NCI-H1436 treated with DMSO at 0.1 percent for 48 hours (cell line): ENCODE results near the gene SHISA4.
A peak's percentile ranks its signal among the peaks of the same experiment; 100 is the strongest.

Experiments
- DNase-seq: peaks from one replicate; lab custom pipeline; 2025; lab: John Stamatoyannopoulos, UW

The SHISA4 gene

GRCh38 chr1:201882665-201883132, 6.0 kb upstream of the SHISA4 start:
- no peak for DNase-seq

- DNase-seq: no peak
Observed at GRCh38 chr1:201883266-201883665, 5.4 kb upstream of the SHISA4 start.

GRCh38 chr1:201883786-201884185, 4.9 kb upstream of the SHISA4 start:
- no peak for DNase-seq

- DNase-seq: no peak
Observed at GRCh38 chr1:201884425-201884824, 4.3 kb upstream of the SHISA4 start.

- DNase-seq: no peak
Observed at GRCh38 chr1:201885531-201886075, 3.1 kb upstream of the SHISA4 start.

- no peak for DNase-seq
Observed at GRCh38 chr1:201886103-201886885, 2.4 kb upstream of the SHISA4 start.

GRCh38 chr1:201887116-201887866, 1.4 kb upstream of the SHISA4 start:
- no peak for DNase-seq

GRCh38 chr1:201889090-201889968, 631 bp downstream of the SHISA4 start:
- no peak for DNase-seq

GRCh38 chr1:201890223-201890622, 1.5 kb downstream of the SHISA4 start:
- DNase-seq: no peak

GRCh38 chr1:201890806-201891450, 2.2 kb downstream of the SHISA4 start:
- DNase-seq: no peak

- DNase-seq: no peak
Observed at GRCh38 chr1:201891451-201892045, 2.9 kb downstream of the SHISA4 start.

GRCh38 chr1:201892211-201892610, 3.5 kb downstream of the SHISA4 start:
- DNase-seq: no peak

GRCh38 chr1:201893431-201893830, 4.7 kb downstream of the SHISA4 start:
- no peak for DNase-seq

GRCh38 chr1:201894343-201895119, 5.8 kb downstream of the SHISA4 start:
- no peak for DNase-seq

GRCh38 chr1:201895120-201895665, 6.5 kb downstream of the SHISA4 start:
- DNase-seq: no peak

- peak; percentile 61 for DNase-seq
Observed at GRCh38 chr1:201895913-201896807, 7.5 kb downstream of the SHISA4 start.

GRCh38 chr1:201896951-201897391, 8.3 kb downstream of the SHISA4 start:
- no peak for DNase-seq

GRCh38 chr1:201898240-201898894, 9.7 kb downstream of the SHISA4 start:
- DNase-seq: no peak
